ENCODE results near the gene VTI1B. TPM values are rescaled to one million over a fixed set of nuclear protein-coding genes. Genes with fewer than 3 reads are reported as not detected.
A peak's percentile ranks its signal among the peaks of the same experiment; 100 is the strongest.

VTI1B gene
- total RNA-seq, 2 donors from 2014 or later, result 118 to 120 TPM

GRCh38 chr14:67694791-67695393 lies 20.5 kb upstream of the VTI1B start:
- Histone ChIP-seq H3K36me3 (ENCODE audit: control insufficient read depth, insufficient read depth, low read length) (peaks cover 32% of the 10 kb centered on the region), H3K4me1 (ENCODE audit: control insufficient read depth, insufficient read depth, low read length) (peaks cover 3% of the 10 kb centered on the region), H3K9me3 (ENCODE audit: control insufficient read depth, low read length) (no peaks in the 10 kb centered on the region), H3K9ac (ENCODE audit: extremely low read depth, low read length, poor library complexity, severe bottlenecking) (peak overlapping the region; percentile 86), H3K4me3 (ENCODE audit: low read length) (peak overlapping the region; percentile 100), H3K27me3 (ENCODE audit: control insufficient read depth, insufficient read depth, low read length, poor library complexity, severe bottlenecking) (peaks cover 7% of the 10 kb centered on the region), H3K27ac (ENCODE audit: low read depth, low read length) (peak overlapping the region; percentile 84)
- H3K9me3 Mint-ChIP-seq, result no peaks in the 10 kb centered on the region
- peak overlapping the region; percentile 94 for H3K27ac Mint-ChIP-seq
- peaks cover 5% of the 10 kb centered on the region for H3K4me1 Mint-ChIP-seq
- peaks cover 32% of the 10 kb centered on the region for H3K36me3 Mint-ChIP-seq (ENCODE audit: low read depth)
- H3K27me3 Mint-ChIP-seq (ENCODE audit: insufficient read depth), result peaks cover 8% of the 10 kb centered on the region
- H3K4me3 Mint-ChIP-seq, result peak overlapping the region; percentile 88
- DNase-seq, result peak; percentile 93
- 0 to 1% methylated on average over 12 to 21 of the region's 21 CpGs for WGBS, 2 experiments (ENCODE audit: insufficient coverage in 1 of 2, insufficient read length in 1 of 2)
- no peak for TF ChIP-seq CTCF (conservative IDR thresholded peaks at IDR 0.05)

- 90 to 95% methylated on average over 2 to 4 of the region's 4 CpGs for WGBS, 2 experiments (ENCODE audit: insufficient coverage in 1 of 2, insufficient read length in 1 of 2)
- H3K27me3 Mint-ChIP-seq (ENCODE audit: insufficient read depth), result no peaks in the 10 kb centered on the region
- no peak overlapping the region for H3K27ac ChIP-seq (ENCODE audit: low read depth, low read length)
Measured at GRCh38 chr14:67690011-67690410, 15.6 kb upstream of the VTI1B start.

GRCh38 chr14:67683842-67684241 lies 9.4 kb upstream of the VTI1B start:
- Histone ChIP-seq H3K4me1 (ENCODE audit: control insufficient read depth, insufficient read depth, low read length) (no peaks in the 10 kb centered on the region), H3K27ac (ENCODE audit: low read depth, low read length) (no peak overlapping the region), H3K27me3 (ENCODE audit: control insufficient read depth, insufficient read depth, low read length, poor library complexity, severe bottlenecking) (no peaks in the 10 kb centered on the region), H3K9ac (ENCODE audit: extremely low read depth, low read length, poor library complexity, severe bottlenecking) (no peak overlapping the region), H3K36me3 (ENCODE audit: control insufficient read depth, insufficient read depth, low read length) (peaks cover 88% of the 10 kb centered on the region), H3K9me3 (ENCODE audit: control insufficient read depth, low read length) (no peaks in the 10 kb centered on the region), H3K4me3 (ENCODE audit: low read length) (no peak overlapping the region)
- Mint-ChIP-seq H3K9me3 (no peaks in the 10 kb centered on the region), H3K36me3 (ENCODE audit: low read depth) (peaks cover 85% of the 10 kb centered on the region), H3K27me3 (ENCODE audit: insufficient read depth) (no peaks in the 10 kb centered on the region), H3K4me1 (no peaks in the 10 kb centered on the region), H3K27ac (no peak overlapping the region), H3K4me3 (no peak overlapping the region)
- no peak for DNase-seq
- TF ChIP-seq CTCF (conservative IDR thresholded peaks at IDR 0.05), result no peak

More at GRCh38 chr14:67690011-67690410, 15.6 kb upstream of the VTI1B start:
- Histone ChIP-seq H3K4me3 (ENCODE audit: low read length) (no peak overlapping the region), H3K27me3 (ENCODE audit: control insufficient read depth, insufficient read depth, low read length, poor library complexity, severe bottlenecking) (no peaks in the 10 kb centered on the region), H3K4me1 (ENCODE audit: control insufficient read depth, insufficient read depth, low read length) (peaks cover 3% of the 10 kb centered on the region), H3K36me3 (ENCODE audit: control insufficient read depth, insufficient read depth, low read length) (peaks cover 76% of the 10 kb centered on the region), H3K9me3 (ENCODE audit: control insufficient read depth, low read length) (no peaks in the 10 kb centered on the region), H3K9ac (ENCODE audit: extremely low read depth, low read length, poor library complexity, severe bottlenecking) (no peak overlapping the region)
- H3K9me3 Mint-ChIP-seq, result no peaks in the 10 kb centered on the region
- H3K27ac Mint-ChIP-seq, result no peak overlapping the region
- peaks cover 5% of the 10 kb centered on the region for H3K4me1 Mint-ChIP-seq
- no peak for DNase-seq
- TF ChIP-seq CTCF (conservative IDR thresholded peaks at IDR 0.05), result no peak
- no peak overlapping the region for H3K4me3 Mint-ChIP-seq
- H3K36me3 Mint-ChIP-seq (ENCODE audit: low read depth), result peaks cover 77% of the 10 kb centered on the region
